HL-60/S4 treated with retinoic acid at 250 ng/mL for 4 days and 3 days (cell line): ENCODE measurements around the gene FOXN3.
"Not testable (repeated sequence)": the region's sequence is repeated elsewhere in the genome, so short reads cannot be mapped to it uniquely, and the experiment has no call there.

ENCODE experiments used
- in situ Hi-C: fragments of 300-500 bp; cut with MboI; formaldehyde crosslinking; loops from 2 replicates; pipeline ENCODE4 v1.7.0; 2022; ENCODE audit warnings: low sequenced_read_pairs

FOXN3 gene

GRCh38 chr14:89209558-89209957, 207.5 kb downstream of the FOXN3 start:
- in situ Hi-C loops: no loop called here

DNA sequence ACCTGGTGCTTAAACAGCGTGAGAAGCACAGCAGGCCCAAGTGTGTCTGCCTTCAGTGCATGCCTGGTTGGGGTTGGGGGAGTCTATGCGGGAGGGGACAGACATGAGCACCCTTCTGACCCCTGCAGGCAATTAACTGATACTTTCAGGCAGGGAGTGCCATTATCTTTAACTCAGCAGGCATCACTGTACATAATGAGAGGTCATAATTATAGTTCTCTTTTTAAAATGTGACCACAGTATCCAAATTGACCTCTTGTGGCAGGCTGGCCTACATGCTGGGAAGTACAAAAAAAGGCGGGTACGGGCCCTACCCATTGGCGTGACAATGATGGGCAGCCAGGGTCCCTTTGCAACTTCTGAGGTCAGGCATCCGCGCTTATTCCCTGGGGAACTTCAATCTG, 209.1 kb downstream of the FOXN3 start:
- in situ Hi-C loops: no loop called here

- in situ Hi-C loops: no loop called here
These were observed 210.5 kb downstream of the FOXN3 start for GRCh38 chr14:89206389-89207031.

DNA sequence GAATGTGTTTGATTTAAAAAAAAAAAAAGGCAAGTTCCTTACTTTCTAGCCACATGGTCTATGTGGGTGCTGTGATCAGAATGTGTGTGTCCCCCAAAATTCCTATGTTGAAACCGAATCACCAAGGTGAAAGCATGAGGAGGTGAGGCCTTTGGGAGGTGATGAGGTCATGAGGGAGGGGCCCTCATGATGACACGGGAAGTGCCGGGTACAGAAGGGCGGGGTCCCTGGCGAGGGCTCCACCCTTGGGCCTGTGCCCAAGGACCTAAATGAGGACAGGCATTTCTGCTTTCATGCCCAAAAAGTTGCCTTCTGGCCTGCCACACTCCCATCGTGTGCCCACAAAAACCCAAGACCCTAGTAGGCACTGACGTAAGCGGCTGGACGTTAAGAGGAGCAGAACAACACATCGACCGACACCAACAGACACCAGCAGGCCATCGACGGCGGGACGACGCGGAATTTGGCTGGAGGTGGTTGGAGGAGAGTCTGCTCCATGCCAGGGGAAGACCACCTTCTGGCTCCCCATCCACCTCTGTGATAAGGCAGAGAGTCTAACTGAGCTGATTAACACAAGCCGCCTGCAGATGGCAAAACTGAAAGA, 211.8 kb downstream of the FOXN3 start:
- in situ Hi-C loops: no loop called here

GRCh38 chr14:89202413-89203190, 214.4 kb downstream of the FOXN3 start:
- in situ Hi-C loops: no loop called here

DNA sequence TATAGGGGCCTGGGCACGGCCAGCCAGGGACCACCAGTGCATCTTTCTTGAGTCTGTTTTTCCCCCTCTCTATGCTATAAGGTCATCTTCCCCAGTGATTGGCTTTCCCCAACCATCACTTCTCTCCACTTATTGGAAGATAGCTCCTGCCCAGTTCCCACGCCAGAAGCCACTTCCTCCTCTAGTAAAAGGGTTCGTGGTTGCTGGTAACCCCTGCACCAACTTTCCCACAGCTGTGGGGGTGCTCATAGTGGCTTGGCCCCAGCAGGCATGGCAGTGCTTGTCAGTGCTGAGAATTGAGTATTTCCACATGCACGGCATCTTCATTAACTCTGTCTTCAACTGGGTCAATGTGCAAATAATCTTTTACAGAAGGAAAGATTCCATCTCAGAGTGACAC, 215.4 kb downstream of the FOXN3 start:
- in situ Hi-C loops: no loop called here

DNA sequence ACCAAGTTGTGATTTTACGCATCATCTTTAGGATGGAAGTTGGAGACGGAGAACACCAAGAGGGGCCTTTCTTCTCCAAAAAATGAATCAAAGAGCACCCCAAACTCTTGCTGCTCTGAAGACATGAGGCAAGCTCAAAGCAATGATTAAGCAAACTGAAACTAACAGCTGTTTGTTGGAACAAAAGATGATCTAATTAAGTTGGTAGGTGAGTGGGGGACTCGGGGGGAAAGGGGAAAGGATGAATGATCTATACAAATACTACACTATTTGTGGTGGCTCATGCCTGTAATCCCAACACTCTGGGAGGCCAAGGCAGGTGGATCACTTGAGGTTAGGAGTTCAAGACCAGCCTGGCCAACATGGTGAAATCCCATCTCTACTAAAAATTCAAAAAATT, 217.7 kb downstream of the FOXN3 start:
- in situ Hi-C loops: not testable (repeated sequence)

- in situ Hi-C loops: no loop called here
These were observed 218.3 kb downstream of the FOXN3 start for GRCh38 chr14:89198544-89199329.

- in situ Hi-C loops: no loop called here
These were observed 219.4 kb downstream of the FOXN3 start for GRCh38 chr14:89197623-89198022.

- in situ Hi-C loops: no loop called here
These were observed 220.5 kb downstream of the FOXN3 start for GRCh38 chr14:89196545-89196944.

DNA sequence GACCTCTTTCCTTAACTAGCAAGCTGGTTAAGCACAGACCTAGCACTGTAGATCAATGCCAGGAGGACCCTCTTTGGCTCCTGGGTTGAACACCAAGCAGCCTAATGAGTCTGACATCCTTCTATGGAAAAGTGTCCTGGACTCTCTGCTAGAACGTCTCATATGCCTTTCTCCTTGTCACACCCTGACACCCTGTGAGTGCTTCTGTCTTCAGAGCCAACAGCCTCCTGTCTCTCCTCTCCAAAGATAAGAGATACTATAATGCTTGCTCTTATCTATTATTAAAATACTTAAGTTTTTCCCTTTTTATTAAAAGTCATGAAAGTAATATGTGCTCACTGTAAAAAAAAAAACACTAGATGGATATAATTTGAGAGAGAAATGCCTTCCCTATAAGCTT, 222.7 kb downstream of the FOXN3 start:
- in situ Hi-C loops: no loop called here

DNA sequence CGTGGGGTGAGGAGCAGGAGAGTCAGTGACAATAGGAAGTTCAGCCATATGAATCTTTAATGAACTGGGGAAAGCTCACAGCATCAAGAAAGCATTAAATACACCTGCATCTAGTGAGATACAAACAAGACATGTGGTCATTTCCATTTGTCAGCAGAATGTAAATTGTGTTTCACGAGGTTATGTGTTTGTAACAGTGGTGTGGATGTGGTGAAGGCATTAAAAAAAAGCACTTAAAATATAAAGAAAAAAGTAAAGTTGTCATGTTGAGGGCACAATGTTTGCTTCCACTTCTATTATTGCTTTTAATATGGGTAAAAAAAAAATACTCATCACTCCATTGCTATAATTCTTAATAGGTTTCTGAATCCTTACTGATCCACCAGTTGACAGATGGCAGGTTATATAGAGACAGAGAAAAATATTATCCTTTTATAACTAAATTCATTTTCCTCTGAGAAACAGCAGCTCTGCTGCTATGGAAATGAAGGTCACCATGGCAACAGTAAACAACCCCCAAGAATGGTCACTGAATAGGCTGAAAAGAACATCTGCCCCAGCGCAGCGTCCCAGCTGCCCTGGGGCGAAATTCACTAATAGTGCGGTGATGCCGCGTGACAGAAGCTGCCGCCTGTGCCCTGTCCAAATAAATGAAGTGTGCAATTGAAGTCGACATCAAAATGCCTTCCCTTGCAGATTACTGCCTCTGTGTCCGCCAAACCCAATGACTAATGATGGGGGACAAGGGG, 226.1 kb downstream of the FOXN3 start:
- in situ Hi-C loops: no loop called here

DNA sequence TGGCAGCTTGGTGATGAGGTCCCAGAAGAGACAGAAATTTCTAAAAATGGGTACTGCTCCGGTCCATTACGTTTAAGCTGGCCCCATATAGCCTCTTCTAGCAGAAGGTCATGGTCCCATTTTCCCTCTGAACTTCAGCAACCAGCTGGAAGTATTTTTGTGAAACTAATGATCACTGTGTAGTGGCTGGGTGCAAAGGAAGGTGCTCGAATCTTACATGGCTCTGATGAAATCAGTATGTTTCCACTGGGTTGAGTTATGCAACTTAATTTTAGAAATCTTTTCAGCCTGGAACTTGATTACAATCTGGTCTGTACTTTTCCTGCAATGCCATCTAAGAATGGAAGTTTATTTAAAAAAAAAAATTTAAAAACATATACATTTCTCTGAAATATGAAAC, 228.5 kb downstream of the FOXN3 start:
- in situ Hi-C loops: no loop called here

DNA sequence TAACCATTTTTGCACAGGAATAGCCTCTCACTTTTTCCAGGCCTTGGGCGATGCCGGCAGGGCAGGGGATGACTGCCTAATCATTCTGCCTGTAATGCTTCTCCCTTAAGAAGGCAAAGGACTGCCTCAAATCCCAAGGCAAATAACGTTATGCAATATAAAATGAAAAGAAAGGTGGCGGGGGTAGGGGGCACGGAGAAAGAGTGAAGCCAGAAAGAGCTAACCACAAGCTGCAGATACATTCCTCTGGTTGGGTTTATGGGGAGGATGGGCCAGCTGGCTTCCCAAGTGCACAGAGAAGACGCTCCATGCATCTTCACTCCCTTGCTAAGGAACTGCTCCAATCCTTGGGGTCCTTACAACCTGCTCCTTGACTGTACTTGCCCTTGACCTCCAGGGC, 229.5 kb downstream of the FOXN3 start:
- in situ Hi-C loops: no loop called here

DNA sequence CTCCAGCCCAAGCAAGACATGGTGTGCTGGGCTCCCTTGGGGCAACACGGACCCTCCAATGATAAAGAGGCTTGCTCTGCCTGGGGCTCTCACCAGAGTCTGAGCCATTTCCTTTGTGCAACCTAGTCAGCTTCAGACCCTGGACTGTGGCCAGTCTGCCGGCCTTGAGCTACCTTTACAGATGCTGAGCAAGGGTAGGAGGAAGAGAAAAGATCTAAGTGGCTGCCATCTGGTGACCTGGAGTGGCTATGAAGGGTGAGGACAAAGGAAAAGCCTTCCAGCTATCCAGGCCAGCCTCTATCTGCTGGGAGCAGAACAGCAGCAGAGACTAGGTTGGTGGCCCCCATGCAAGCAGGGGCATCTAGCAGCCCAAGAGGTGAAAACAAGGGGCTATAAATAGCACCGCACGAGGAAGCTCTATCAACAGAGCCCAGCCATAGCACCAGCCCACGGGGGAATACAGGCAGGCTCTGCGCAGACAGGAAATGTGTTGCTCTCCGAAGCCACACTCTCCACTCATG, 230.1 kb downstream of the FOXN3 start:
- in situ Hi-C loops: no loop called here

DNA sequence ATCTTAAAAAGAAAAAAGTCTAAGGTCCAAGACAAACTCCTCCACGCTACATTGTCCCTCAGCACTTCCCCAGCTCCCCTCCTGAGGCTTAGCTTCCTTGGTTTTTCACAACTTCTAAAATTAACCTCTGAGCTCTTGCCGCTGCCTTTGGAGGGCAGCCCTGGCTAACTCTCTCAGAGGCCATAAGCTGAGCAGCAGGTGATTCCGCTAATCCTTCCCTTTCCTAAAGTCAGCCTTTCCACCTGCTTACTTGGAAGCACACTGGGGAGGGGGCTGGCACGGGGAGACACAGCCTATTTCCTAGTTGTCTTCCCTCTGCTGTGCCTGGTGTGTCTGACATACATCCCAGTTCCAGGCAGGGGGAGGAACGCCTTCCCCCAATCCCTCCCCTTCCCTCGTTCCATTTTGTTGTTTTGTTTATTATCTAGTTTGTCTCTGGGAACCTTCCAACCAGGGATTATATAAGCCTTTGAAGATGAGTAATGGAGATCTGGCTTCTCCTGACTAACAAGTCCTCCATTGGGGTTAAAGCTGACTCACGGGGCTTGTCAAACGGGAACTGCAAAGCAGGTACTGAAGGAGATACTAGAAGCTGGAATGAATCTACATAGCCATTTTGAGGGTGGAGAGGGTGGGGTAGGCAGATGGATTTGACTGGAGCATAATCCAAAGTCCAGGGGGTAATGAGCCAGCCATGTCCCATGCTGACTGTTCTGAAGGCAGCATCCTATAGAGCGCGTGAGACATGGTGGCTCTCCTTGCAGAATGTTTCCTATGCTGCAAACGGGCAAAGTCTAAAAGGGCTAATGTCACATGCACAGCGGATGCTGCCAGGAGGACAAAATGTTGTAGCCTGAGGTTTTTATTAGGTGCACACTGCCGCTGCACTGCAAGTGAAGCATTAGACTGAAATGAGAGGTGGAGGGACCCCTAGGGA, 230.8 kb downstream of the FOXN3 start:
- in situ Hi-C loops: no loop called here

- in situ Hi-C loops: no loop called here
These were observed 232.1 kb downstream of the FOXN3 start for GRCh38 chr14:89184952-89185351.

DNA sequence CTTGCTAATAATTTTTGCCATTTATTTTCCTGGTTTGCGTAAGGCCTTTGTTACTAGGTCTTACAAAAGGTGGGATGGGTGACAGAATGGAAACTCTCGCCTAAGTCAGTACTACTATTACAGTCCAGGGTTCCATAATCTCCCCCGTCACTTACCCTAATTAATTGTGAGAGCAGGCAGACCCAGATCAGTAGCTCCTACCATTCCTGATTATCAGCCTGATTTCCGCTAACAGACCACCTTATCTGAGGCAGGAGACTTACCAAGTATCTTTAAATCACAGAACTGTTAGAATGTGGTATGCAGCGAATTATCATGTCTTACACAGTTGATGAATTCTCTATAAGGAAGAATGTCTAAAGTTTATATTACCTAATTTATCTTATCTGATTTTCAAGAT, 234.7 kb downstream of the FOXN3 start:
- in situ Hi-C loops: no loop called here

GRCh38 chr14:89180546-89180945, 236.5 kb downstream of the FOXN3 start:
- in situ Hi-C loops: no loop called here
